GM18499 (cell line): ENCODE results near the gene ORC3.
"Not testable (repeated sequence)": the region's sequence is repeated elsewhere in the genome, so short reads cannot be mapped to it uniquely, and the experiment has no call there.

Experiments
- ATAC-seq: cut with Tn5 transposase; IDR thresholded peaks from one replicate; pipeline ENCODE4 v1.9.1; 2021; ENCODE audit warnings: moderate number of reproducible peaks; ENCODE audit not compliant: insufficient read depth, unreplicated experiment

The ORC3 gene

DNA sequence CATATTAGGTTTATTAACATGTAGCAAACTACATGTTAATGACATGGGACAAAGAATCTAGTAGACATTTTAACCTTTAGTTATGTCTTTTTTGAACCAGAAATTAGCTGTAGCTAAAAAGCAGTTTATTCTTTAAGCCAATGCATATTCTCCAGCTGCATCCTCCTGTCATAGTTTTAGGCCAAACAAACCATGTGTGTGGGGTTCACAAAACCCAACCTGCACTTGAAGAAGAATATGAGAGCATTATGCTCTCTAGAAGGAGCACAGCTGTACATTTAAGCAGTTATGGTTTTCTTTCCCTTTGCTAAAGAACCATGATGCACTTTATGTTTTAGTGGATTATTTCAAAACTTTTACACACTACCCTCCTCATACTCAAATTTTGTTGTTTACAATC, 65.9 kb downstream of the ORC3 start:
- ATAC-seq, result no peak

GRCh38 chr6:87656857-87657256, 66.9 kb downstream of the ORC3 start:
- ATAC-seq, result no peak

DNA sequence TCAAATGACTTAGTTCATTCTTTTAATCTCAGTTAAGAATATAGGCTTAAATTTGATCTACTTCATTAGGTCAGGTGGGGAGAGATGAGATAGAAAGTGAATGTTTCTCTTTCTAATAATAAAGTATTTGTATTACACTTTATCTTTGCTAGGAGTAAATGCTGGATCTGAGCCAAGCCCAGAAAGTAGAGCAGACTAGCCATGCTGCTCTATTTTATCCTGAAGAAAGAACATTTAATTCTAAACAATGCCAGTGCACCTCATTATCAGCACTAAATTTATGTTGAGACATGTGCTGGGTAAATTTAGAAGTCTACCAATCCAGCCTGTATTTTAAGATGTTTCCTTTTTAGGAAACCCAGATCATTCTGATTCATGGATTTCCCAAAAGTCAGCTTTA, 68.6 kb downstream of the ORC3 start:
- ATAC-seq, result no peak

- no peak for ATAC-seq
Measured at GRCh38 chr6:87660226-87660911, 70.4 kb downstream of the ORC3 start.

GRCh38 chr6:87661016-87661415, 71.1 kb downstream of the ORC3 start:
- ATAC-seq, result no peak

- ATAC-seq, result no peak
Measured at GRCh38 chr6:87661503-87661902, 71.6 kb downstream of the ORC3 start.

- no peak for ATAC-seq
Measured at GRCh38 chr6:87663434-87663833, 73.5 kb downstream of the ORC3 start.

- no peak for ATAC-seq
Measured at GRCh38 chr6:87664921-87665485, 75.1 kb downstream of the ORC3 start.

- no peak for ATAC-seq
Measured at GRCh38 chr6:87667032-87667431, 77.1 kb downstream of the ORC3 start.

DNA sequence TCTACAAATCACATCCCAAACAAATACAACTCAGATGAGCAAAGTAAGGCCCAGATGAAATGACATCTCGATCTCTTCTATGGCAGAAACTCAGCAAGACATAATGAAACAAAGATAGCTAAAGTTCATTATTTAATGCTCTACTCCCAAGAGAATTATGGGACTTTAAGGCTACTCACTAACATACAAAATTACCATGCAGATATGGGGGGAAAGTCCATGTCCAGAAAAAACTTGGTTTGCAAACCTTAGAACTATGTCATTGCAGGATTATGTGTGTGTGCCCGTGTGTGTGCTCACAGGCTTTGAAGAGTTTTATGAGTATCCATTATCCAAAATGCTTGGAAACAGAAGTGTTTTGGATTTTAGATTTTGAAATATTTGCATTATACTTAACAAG, 78.1 kb downstream of the ORC3 start:
- ATAC-seq, result no peak

DNA sequence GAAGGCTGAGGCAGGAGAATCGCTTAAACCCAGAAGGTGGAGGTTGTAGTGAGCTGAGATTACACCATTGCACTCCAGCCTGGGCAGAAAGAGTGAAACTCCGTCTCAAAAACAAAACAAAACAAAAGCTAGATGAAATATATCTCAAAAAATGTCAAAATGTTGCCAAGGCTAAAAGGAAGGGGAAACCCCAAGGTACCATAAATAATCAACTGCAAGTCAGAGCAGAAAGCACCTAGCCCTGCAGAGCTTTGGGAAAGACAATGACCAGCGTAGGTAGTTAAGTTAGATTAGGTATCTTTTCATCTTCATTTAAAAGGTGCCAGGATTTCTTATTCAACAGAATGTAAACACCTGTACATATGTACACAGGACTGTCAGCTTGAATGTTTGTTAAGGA, 79.1 kb downstream of the ORC3 start:
- no peak for ATAC-seq

- no peak for ATAC-seq
Measured at GRCh38 chr6:87670707-87671106, 80.8 kb downstream of the ORC3 start.

DNA sequence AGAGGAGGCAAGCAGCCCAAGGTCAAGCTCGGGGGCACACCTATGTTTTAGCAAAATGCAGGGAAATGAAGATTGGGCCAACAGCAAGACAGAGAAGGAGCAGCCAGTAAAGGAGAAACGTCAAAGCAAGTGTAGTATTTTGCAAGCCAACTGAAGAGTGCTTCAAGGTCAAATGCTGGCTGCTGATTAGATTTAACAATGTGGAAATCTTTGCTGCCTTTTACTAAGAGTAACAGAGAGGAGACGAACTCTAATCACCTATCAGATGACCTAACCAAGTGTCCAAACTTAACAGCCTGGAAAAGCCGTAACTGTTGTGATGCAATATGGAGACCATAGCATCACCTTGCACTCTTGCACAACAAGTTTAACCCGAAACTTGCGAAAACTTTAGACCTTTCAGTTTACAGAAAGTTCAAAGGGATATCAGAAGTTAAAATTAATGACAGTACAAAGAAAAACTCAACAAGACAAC, 81.7 kb downstream of the ORC3 start:
- ATAC-seq, result no peak

DNA sequence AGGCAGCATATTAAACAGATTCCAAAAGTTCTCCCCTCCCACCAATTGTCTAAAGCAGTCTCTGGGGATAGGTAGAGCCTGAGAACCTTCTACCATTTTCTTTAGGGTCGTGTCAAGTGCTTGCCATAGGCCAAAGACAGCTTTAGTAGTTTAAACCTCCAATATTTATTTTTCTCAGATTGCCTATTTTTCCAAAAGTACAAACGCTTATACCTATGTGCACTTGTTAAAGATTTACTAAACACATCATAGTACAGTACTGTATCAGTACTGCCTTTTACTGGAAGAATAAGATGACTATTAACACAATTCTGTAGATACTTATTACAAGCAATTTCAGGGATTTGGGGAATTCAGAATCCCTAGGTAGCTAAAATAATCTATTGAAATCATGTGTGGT, 82.7 kb downstream of the ORC3 start:
- ATAC-seq, result no peak

- no peak for ATAC-seq
Measured at GRCh38 chr6:87673237-87673636, 83.3 kb downstream of the ORC3 start.

GRCh38 chr6:87674290-87674689, 84.4 kb downstream of the ORC3 start:
- ATAC-seq, result no peak

DNA sequence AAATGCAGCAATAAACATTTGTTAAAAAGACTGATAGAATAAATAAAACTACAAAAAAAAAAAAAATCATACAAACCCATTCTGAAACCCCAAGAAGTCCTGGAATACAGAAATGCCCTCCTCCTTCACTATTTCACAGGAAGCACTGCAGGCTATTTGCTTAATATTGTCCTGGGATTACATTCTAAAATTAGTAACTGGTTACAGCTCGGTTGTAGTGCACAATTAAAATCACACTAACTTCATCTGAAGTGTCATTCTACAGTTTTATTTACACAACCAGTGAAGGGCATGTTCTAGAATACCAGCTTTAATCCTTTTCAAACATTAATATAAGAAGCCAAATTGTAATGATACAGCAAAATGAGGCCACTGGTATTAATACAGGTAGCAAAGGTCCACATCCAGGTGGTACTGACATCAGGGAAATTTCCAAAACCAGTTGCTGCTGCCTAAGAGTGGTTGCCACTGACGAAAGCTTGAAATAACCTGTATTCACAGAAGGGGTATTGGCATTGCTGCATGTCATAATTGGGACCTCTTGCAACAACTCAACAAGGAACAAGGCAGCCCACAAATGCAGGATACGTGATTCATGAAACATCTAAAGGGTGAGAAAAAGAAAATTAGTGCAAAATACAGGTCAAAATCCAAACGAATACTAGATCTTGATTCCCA, 85.2 kb downstream of the ORC3 start:
- ATAC-seq, result no peak

GRCh38 chr6:87682310-87682709, 92.4 kb downstream of the ORC3 start:
- ATAC-seq, result no peak

DNA sequence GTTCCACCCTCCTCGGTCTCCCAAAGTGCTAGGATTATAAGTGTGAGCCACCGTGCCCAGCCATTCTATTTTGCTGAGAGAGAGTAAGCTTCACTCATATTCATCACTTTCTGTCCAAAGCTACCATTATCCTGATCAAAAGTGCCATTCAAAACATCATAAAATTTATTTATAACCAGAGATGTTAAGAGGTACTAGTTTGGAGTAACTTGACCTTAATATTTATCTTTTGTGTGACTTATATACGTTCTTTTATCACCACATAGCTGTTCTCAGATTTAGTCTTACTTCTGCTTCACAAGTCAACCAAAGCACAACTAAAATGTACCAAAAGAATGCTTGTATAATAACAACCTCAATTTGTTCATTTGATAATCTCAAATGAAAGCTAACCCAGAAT, 94.0 kb downstream of the ORC3 start:
- no peak for ATAC-seq

- ATAC-seq, result no peak
Measured at GRCh38 chr6:87684895-87685654, 95.1 kb downstream of the ORC3 start.

DNA sequence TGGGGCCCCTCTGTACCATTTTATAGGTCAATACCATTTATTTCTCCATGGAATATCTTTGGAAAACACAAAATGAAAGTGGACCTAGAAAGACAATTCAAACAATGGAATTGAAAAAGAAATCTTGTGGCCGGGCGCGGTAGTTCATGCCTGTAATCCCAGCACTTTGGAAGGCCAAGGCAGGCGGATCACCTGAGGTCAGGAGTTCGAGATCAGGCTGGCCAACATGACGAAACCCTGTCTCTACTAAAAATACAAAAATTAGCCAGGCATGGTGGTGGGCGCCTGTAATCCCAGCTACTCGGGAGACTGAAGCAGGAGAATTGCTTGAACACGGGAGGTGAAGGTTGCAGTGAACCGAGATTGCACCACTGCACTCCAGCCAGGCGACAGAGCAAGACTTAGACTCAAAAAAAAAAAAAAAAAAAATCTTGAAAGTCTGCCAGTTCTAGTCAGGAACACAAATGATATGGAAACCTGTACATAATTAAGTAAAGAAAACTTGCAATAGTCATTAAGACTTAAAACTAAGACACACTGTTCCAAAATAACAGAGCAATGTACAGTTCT, 96.8 kb downstream of the ORC3 start:
- ATAC-seq, result not testable (repeated sequence)
